Karpas-422 (cell line): Measurements from ENCODE around the gene POLE. TPM values are rescaled to one million over a fixed set of nuclear protein-coding genes. Genes with fewer than 3 reads are reported as not detected.
"Not testable (repeated sequence)": the region's sequence is repeated elsewhere in the genome, so short reads cannot be mapped to it uniquely, and the experiment has no call there.

Experiments used
- DNase-seq: peaks from one replicate; pipeline ENCODE4 v3.0.0-alpha.2; 2015
- H2AFZ ChIP-seq: fragments of 200-600 bp; sonication (generic); 2 replicates; pipeline ENCODE4 v1.6.1; 2014; ENCODE audit warnings: antibody characterized with exemption, low read length, mixed read lengths
- H3K27ac ChIP-seq: fragments of 200-600 bp; sonication (generic); 2 replicates; pipeline ENCODE4 v1.5.1; 2014; ENCODE audit warnings: mild to moderate bottlenecking, low read length, moderate library complexity
- H3K27me3 ChIP-seq: fragments of 200-600 bp; sonication (generic); 2 replicates; pipeline ENCODE4 v1.6.1; 2014; ENCODE audit warnings: low read length, mixed read lengths
- H3K36me3 ChIP-seq: fragments of 200-600 bp; sonication (generic); 2 replicates; pipeline ENCODE4 v1.6.1; 2014; ENCODE audit warnings: low read length, mixed read lengths; ENCODE audit not compliant: insufficient read depth
- H3K4me1 ChIP-seq: fragments of 200-600 bp; sonication (generic); 2 replicates; pipeline ENCODE4 v1.6.1; 2014; ENCODE audit warnings: mild to moderate bottlenecking, low read length, mixed read lengths
- H3K4me2 ChIP-seq: fragments of 200-600 bp; sonication (generic); 2 replicates; pipeline ENCODE4 v1.6.1; 2014; ENCODE audit warnings: low read length, low read depth, mild to moderate bottlenecking; ENCODE audit not compliant: poor library complexity, severe bottlenecking
- H3K4me3 ChIP-seq: fragments of 200-600 bp; sonication (generic); 2 replicates; pipeline ENCODE4 v1.5.1; 2014; ENCODE audit warnings: mild to moderate bottlenecking, antibody characterized with exemption, low read length, mixed read lengths
- H3K79me2 ChIP-seq: fragments of 200-600 bp; sonication (generic); 2 replicates; pipeline ENCODE4 v1.6.1; 2014; ENCODE audit warnings: mild to moderate bottlenecking, low read length, mixed read lengths
- H3K9ac ChIP-seq: fragments of 200-600 bp; sonication (generic); 2 replicates; pipeline ENCODE4 v1.6.0; 2014; ENCODE audit warnings: low read length
- H3K9me2 ChIP-seq: fragments of 200-600 bp; sonication (generic), shearing (Covaris generic); replicated peaks from 2 replicates; pipeline ENCODE4 v1.6.0; 2014; ENCODE audit warnings: mild to moderate bottlenecking, low read length, moderate library complexity; ENCODE audit not compliant: insufficient read depth
- H3K9me3 ChIP-seq: fragments of 300-700, 200-600 bp; sonication (generic); 2 replicates; pipeline ENCODE4 v1.6.1; 2014; ENCODE audit warnings: low read length, mixed read lengths
- H4K20me1 ChIP-seq: fragments of 200-600 bp; sonication (generic); 2 replicates; pipeline ENCODE4 v1.6.1; 2014; ENCODE audit warnings: mild to moderate bottlenecking, antibody characterized with exemption, low read length, low read depth; ENCODE audit not compliant: insufficient read depth
- total RNA-seq: library from RNA; depleted of rRNA; stranded (reverse); fragments of >200 nt; shearing (Covaris generic); gene quantifications from 2 replicates; pipeline ENCODE4 v1.2.3, GENCODE V29; 2014; ENCODE audit warnings: low replicate concordance

The POLE gene
- total RNA-seq, 1 experiment from 2014 or later: 37.9 TPM

DNA sequence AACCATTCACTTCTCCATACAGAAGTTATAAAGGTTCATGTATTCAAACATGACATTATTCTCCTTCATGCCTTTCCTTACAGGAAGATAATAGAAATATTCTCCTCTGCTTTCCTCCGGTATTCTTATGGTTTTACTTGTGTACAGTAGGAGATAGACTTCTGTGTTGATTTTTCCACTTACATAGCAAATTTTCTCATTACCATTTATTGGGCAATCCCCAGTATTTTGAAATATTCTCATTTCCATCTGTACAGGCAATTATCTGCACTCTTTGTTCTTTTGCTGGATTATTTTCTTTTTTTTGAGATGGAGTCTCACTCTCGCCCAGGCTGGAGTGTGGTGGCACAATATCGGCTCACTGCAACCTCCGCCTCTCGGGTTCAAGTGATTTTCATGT is 11.2 kb upstream of the POLE start:
- H3K4me3 ChIP-seq: no peak overlapping the region
- no peaks in the 10 kb centered on the region for H3K9me2 ChIP-seq
- no peaks in the 10 kb centered on the region for H3K27me3 ChIP-seq
- H3K9ac ChIP-seq: no peak overlapping the region
- no peaks in the 10 kb centered on the region for H4K20me1 ChIP-seq
- peaks cover 27% of the 10 kb centered on the region for H3K79me2 ChIP-seq
- DNase-seq: no peak
- peaks cover 13% of the 10 kb centered on the region for H3K4me1 ChIP-seq
- H3K9me3 ChIP-seq: no peaks in the 10 kb centered on the region
- H3K36me3 ChIP-seq: peaks cover 30% of the 10 kb centered on the region
- no peak overlapping the region for H2AFZ ChIP-seq
- H3K4me2 ChIP-seq: no peak overlapping the region
- no peak overlapping the region for H3K27ac ChIP-seq

DNA sequence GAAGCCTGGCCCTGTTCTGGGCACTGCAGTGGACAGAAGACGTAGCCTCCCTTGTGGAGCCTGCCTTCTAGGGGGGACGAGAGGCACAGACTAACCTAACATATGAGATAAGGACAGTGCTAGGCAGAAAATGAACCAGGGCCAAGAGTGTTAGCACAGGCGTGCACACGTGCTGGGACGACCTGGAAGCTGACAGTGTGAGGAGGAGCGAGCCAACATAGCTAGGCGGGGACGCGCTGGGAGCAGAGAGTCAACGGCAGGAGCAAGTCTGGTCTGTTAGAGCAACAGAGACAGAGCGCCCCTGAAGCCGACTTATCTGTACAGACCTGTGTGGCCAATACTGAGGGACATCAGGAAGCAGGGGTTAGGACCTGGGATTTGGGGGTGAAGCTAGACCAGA is 8.3 kb upstream of the POLE start:
- Histone ChIP-seq H3K79me2 (peaks cover 22% of the 10 kb centered on the region), H3K9me3 (no peaks in the 10 kb centered on the region), H3K27ac (no peak overlapping the region), H3K4me1 (peaks cover 10% of the 10 kb centered on the region), H3K9me2 (no peaks in the 10 kb centered on the region), H3K36me3 (peaks cover 31% of the 10 kb centered on the region), H3K4me3 (no peak overlapping the region), H2AFZ (no peak overlapping the region), H4K20me1 (no peaks in the 10 kb centered on the region), H3K27me3 (no peaks in the 10 kb centered on the region), H3K9ac (no peak overlapping the region), H3K4me2 (no peak overlapping the region)
- no peak for DNase-seq

DNA sequence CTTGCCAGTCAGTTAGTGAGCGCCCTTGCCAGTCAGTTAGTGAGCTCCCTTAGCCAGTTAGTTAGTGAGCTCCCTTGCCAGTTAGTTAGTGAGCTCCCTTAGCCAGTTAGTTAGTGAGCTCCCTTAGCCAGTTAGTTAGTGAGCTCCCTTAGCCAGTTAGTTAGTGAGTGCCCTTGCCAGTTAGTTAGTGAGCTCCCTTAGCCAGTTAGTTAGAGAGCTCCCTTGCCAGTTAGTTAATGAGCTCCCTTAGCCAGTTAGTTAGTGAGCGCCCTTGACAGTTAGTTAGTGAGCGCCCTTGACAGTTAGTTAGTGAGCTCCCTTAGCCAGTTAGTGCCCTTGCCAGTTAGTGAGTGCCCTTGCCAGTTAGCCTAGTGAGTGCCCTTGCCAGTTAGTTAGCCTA is 7.7 kb upstream of the POLE start:
- not testable (repeated sequence) for H3K27me3 ChIP-seq, H3K4me2 ChIP-seq, H3K4me3 ChIP-seq, H2AFZ ChIP-seq, H3K9ac ChIP-seq, H3K9me3 ChIP-seq, DNase-seq, H4K20me1 ChIP-seq, H3K27ac ChIP-seq, H3K9me2 ChIP-seq, H3K4me1 ChIP-seq
- Histone ChIP-seq H3K36me3 (peaks cover 32% of the 10 kb centered on the region), H3K79me2 (peaks cover 26% of the 10 kb centered on the region)

DNA sequence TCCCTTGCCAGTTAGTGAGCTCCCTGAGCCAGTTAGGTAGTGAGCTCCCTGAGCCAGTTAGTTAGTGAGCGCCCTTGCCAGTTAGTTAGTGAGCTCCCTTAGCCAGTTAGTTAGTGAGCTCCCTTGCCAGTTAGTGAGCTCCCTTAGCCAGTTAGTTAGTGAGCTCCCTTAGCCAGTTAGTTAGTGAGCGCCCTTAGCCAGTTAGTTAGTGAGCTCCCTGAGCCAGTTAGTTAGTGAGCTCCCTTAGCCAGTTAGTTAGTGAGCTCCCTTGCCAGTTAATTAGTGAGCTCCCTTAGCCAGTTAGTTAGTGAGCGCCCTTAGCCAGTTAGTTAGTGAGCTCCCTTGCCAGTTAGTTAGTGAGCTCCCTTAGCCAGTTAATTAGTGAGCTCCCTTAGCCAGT is 4.9 kb upstream of the POLE start:
- H4K20me1 ChIP-seq, H3K9me2 ChIP-seq, H2AFZ ChIP-seq, H3K27ac ChIP-seq, DNase-seq, H3K4me2 ChIP-seq, H3K9me3 ChIP-seq, H3K27me3 ChIP-seq, H3K4me1 ChIP-seq, H3K9ac ChIP-seq, H3K4me3 ChIP-seq: not testable (repeated sequence)
- Histone ChIP-seq H3K79me2 (peaks cover 29% of the 10 kb centered on the region), H3K36me3 (peaks cover 22% of the 10 kb centered on the region)

DNA sequence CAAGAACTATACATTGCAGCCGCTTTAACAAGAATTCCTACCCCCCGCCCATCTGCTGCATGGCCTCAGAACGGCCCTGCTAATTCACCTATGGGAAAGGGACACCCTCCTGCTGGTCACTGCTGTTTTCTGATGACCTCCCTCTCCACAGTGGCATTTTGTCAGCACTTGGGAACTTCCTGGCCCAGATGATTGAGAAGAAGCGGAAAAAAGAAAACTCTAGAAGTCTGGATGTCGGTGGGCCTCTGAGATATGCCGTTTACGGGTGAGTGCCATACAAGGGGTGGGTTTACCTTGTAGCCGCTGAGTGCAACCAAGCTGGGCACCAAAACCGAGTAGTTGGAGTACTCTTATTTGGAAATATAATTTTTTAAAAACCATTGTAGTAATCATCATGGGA is 3.0 kb upstream of the POLE start:
- Histone ChIP-seq H2AFZ (no peak overlapping the region), H3K9me2 (no peaks in the 10 kb centered on the region), H3K9ac (no peak overlapping the region), H4K20me1 (peaks cover 11% of the 10 kb centered on the region), H3K27ac (no peak overlapping the region), H3K4me2 (no peak overlapping the region), H3K79me2 (peaks cover 44% of the 10 kb centered on the region), H3K27me3 (no peaks in the 10 kb centered on the region), H3K4me3 (no peak overlapping the region), H3K36me3 (peaks cover 19% of the 10 kb centered on the region), H3K4me1 (peaks cover 20% of the 10 kb centered on the region), H3K9me3 (no peaks in the 10 kb centered on the region)
- DNase-seq: no peak

DNA sequence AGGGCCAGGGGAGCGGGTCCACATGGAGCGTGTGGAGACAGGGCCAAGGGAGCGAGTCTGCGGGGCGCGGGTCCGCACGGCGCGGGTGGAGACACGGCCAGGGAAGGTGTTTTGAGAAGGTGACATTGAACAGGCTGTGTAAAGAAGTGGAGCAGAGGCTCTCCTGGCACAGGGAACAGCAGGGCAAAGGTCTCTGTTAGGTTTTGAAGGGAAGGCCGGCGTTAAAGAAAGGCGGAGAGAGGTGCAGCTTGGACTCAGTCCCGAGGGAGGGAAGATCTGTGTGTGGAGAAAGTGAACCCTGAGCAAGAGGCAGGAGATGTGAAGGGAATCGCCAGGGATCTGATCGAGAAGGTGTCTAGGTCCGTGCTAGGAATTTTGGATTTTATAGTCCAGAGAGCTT is 2.1 kb upstream of the POLE start:
- Histone ChIP-seq H3K9ac (peak overlapping the region; percentile 41; the same call in 1 of the 2 replicates), H2AFZ (no peak overlapping the region), H3K27me3 (no peaks in the 10 kb centered on the region), H3K27ac (no peak overlapping the region), H3K79me2 (peaks cover 43% of the 10 kb centered on the region), H4K20me1 (peaks cover 11% of the 10 kb centered on the region), H3K36me3 (peaks cover 17% of the 10 kb centered on the region), H3K4me3 (peak overlapping the region; percentile 48), H3K9me2 (no peaks in the 10 kb centered on the region), H3K4me1 (peaks cover 21% of the 10 kb centered on the region), H3K4me2 (peak overlapping the region; percentile 60), H3K9me3 (no peaks in the 10 kb centered on the region)
- DNase-seq: no peak

DNA sequence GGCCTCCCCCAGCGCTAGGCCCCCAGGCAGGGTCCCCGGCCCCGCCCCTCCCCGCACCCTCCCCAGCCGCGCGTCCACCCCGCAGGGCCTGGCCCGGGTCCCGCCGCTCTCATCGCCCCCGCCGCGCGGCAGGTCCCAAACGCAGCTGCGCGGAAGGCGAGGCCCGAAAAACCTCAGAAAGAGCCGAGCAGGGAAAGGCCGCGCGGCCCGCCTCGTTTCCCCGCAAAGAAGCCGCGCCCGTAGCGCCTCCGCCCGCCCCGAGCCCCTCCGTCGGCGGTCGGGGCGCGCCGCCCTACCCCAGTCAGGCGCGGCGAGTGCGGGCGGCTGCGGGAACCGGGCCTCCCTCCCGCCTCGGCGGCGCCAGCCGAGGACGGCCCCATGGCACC is 324 bp downstream of the POLE start:
- H3K9ac ChIP-seq: peak overlapping the region; percentile 82
- H3K9me2 ChIP-seq: no peaks in the 10 kb centered on the region
- H2AFZ ChIP-seq: no peak overlapping the region
- H3K4me3 ChIP-seq: peak overlapping the region; percentile 86
- H3K4me1 ChIP-seq: peaks cover 21% of the 10 kb centered on the region
- peak overlapping the region; percentile 53 for H3K27ac ChIP-seq
- peaks cover 61% of the 10 kb centered on the region for H3K79me2 ChIP-seq
- H4K20me1 ChIP-seq: peaks cover 11% of the 10 kb centered on the region
- peak overlapping the region; percentile 75 for H3K4me2 ChIP-seq
- no peaks in the 10 kb centered on the region for H3K9me3 ChIP-seq
- peak; percentile 71 for DNase-seq
- peaks cover 16% of the 10 kb centered on the region for H3K36me3 ChIP-seq
- H3K27me3 ChIP-seq: no peaks in the 10 kb centered on the region

DNA sequence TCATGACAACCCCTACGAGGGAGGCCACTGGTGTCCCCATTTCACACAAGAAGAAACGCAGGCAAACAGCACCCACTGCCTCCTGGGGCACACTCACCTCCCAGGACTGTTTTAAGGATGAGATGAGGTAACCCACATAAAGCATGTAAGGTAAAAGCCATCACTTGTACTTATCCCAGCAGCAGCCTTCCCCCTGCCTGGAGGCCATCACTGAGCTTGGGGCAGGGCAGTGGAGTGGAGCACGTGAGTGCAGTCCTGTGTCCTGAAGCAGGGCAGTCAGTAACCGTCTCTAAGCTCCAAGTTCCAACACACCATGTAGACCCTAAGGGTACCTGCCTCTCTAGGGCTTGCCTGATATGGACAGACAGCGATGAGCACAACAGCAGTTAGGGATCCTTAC is 1.7 kb downstream of the POLE start:
- Histone ChIP-seq H3K4me2 (peak overlapping the region; percentile 75), H3K4me1 (peaks cover 21% of the 10 kb centered on the region), H3K27ac (no peak overlapping the region), H3K36me3 (peaks cover 10% of the 10 kb centered on the region; the same call in 1 of the 2 replicates), H3K9ac (peak overlapping the region; percentile 82; the same call in 1 of the 2 replicates), H3K9me2 (no peaks in the 10 kb centered on the region), H2AFZ (no peak overlapping the region), H3K79me2 (peaks cover 74% of the 10 kb centered on the region), H3K27me3 (no peaks in the 10 kb centered on the region), H3K4me3 (peak overlapping the region; percentile 86), H3K9me3 (no peaks in the 10 kb centered on the region), H4K20me1 (peaks cover 23% of the 10 kb centered on the region)
- no peak for DNase-seq

DNA sequence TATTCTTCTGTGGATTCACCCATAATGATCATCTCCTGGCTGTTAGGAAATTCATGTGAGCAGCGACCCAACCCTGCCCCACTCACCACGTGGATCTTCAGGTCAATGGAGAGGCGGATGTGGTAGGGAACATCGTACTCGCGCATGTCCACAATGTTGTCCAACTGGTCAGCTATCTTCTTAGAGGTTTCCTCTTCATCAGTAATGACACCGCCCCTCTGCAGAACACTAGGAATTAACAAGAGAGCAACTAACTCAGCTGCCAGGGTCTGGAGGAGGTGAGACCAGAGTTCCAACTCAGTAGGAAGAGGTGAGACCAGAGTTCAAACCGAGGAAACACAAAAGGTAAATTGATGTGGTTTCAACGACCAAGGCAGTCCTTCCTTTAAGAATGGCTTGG is 9.7 kb downstream of the POLE start:
- Histone ChIP-seq H3K27ac (no peak overlapping the region), H3K9me3 (no peaks in the 10 kb centered on the region), H3K36me3 (peaks cover 29% of the 10 kb centered on the region), H4K20me1 (peaks cover 23% of the 10 kb centered on the region), H3K27me3 (no peaks in the 10 kb centered on the region), H3K9me2 (no peaks in the 10 kb centered on the region), H3K9ac (no peak overlapping the region), H3K4me2 (no peak overlapping the region), H3K4me1 (no peaks in the 10 kb centered on the region), H3K79me2 (peaks cover 39% of the 10 kb centered on the region), H3K4me3 (no peak overlapping the region), H2AFZ (no peak overlapping the region)
- no peak for DNase-seq
